GM12872 (cell line): ENCODE results near the gene MAGEA4.

ENCODE experiments used
- TF ChIP-seq, protein P1 (sequence below): IDR thresholded peaks from 3 replicates; pipeline ENCODE4 v1.5.1; 2011; ENCODE audit warnings: low read depth, mild to moderate bottlenecking, low read length, moderate library complexity; ENCODE audit not compliant: insufficient read depth

Gene MAGEA4, protein sequence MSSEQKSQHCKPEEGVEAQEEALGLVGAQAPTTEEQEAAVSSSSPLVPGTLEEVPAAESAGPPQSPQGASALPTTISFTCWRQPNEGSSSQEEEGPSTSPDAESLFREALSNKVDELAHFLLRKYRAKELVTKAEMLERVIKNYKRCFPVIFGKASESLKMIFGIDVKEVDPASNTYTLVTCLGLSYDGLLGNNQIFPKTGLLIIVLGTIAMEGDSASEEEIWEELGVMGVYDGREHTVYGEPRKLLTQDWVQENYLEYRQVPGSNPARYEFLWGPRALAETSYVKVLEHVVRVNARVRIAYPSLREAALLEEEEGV

DNA sequence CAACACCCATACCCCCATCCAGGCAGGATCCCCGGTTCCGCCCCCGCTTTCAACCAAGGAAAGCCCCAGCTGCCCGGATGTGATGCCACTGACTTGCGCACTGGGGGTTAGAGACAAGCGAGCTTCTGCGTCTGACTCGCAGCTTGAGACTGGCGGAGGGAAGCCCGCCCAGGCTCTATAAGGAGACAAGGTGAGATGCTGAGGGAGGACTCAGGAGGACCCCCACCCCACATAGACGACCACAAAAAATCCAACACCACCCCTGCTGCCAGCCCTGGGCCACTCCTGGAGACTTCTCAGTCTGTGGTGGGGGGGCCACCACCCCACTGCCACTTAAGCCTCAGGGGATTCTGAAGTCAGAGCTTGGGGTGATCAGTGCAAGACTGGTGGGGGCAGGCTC lies at the start of gene MAGEA4:
Gene MAGEA4, plus strand, starts transcription at position 110 of the 400 bp plus-strand sequence. CDS start 10,776 bp downstream, outside the sequence.
- TF ChIP-seq, protein P1, sequence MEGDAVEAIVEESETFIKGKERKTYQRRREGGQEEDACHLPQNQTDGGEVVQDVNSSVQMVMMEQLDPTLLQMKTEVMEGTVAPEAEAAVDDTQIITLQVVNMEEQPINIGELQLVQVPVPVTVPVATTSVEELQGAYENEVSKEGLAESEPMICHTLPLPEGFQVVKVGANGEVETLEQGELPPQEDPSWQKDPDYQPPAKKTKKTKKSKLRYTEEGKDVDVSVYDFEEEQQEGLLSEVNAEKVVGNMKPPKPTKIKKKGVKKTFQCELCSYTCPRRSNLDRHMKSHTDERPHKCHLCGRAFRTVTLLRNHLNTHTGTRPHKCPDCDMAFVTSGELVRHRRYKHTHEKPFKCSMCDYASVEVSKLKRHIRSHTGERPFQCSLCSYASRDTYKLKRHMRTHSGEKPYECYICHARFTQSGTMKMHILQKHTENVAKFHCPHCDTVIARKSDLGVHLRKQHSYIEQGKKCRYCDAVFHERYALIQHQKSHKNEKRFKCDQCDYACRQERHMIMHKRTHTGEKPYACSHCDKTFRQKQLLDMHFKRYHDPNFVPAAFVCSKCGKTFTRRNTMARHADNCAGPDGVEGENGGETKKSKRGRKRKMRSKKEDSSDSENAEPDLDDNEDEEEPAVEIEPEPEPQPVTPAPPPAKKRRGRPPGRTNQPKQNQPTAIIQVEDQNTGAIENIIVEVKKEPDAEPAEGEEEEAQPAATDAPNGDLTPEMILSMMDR = no peak

DNA sequence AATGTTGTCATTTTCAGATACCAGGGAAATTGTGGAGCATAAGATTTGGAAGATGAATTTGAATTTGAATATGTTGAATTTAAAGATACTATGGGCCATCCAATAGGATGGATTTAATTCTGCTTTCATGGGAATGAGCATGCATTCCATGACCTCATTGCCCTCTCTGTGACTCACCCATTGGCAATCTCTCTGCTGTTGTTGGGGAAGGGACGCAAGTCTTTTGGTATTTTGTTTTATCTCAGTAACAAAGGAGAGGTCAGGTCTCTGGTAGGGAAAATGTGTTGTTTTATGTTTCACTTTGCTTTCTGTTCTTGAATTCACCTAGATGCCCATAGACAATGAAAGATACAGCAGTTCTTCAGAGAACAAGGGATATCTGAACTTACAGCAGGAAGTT lies 42.1 kb upstream of the MAGEA4 start:
- TF ChIP-seq, protein P1 = no peak

DNA sequence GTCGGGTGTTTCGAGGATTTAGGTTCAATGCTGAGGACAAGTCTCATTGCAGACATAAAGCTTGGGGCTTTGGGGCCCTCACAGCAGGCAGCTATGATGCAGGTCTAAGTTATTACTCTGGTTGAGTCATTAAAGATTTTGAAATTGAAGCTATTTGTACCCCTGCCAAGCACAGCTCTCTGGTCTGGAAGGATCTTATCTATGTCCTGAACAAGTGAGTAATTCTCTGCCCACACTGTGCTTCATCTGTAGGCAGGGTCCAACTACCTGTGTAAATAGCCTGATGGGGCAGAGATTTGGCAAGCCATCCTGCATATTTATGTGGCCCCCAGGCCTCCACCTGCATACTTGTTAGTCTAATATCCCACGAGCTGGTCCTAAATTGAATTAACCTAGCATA lies 41.4 kb upstream of the MAGEA4 start:
- TF ChIP-seq, protein P1 = no peak

DNA sequence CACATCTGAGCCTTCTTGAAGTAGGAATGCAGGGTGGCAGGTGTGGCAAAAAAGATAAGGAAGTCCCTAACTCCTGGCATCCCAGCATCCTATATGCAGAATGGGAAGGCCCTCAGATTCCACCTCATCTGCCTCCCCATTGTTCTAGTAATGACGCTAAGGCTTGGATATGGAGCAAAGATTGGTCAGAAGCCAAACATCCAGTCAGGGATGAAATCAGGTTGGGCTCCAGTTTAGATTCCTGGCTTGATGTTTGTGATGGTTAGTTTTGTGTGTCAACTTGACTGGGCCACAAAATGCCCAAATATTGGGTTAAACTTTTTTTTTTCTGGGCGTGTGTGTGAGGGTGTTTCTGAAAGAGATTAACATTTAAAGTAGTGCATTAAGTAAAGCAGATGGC lies 39.6 kb upstream of the MAGEA4 start:
- TF ChIP-seq, protein P1 = no peak

DNA sequence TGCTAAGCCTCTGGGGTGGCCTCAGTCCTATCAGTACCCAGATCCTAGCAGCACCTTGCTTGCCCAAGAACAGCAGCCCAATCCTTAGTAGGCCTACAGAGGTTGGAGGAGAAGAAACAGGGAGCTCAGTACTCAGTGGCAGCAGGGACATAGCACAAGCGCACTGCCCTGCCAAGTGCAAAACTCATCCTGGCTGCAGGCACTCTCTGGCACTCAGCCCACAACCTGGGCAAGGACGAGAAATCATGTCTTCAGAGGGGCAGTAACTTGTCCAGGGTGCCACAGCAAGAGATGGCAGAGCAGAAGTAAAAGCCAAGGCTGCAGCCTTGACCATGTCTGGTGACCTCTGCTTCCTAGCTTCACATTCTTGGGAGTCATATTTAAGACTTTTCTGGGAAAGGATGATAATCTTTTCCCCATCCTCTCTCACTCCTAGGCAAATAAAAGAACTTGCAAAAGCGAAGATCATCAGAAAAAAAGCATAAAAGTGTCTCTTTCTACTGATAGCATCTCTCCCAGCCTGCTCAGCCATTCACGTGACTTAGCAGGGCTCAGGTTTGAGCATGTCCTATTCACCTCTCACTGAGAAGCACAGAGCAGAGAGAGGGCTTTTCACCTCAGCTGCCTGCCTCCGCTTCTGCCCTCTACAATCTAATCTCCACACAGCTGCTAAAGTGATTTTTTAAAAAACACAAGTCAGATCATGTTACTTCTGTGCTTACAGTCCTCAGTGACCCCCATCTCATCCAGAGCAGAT lies 37.2 kb upstream of the MAGEA4 start:
- TF ChIP-seq, protein P1 = no peak

DNA sequence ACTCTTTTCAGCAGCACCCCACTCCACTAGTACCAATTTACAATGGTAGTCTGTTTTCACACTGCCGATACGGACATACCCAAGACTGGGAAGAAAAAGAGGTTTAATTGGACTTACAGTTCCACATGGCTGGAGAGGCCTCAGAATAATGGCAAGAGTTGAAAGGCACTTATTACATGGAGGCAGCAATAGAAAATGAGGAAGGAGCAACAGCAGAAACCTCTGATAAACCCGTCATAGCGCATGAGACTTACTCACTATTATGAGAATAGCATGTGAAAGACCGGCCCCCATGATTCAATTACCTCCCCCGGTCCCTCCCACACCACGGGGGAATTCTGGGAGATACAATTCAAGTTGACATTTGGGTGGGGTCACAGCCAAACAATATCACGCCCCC lies 34.1 kb upstream of the MAGEA4 start:
- TF ChIP-seq, protein P1 = no peak

DNA sequence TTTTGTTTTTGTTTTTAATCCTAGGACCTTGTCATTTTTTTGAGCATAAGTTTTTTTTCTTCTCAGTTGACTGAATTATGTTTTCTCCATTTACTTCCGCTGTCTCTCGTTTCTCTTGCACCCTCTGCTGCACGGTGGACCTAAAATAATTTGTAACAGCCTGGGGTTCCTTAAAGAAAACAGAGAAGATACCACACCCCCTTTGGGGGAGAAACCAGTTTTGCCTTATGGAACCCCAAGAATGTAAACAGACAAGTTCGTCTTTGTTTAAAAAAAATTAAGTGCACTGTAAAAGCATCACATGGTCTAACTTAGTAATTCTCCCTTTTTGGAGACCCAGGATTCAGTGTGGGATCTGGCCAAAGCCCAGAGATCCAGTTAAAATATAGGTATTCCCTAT lies 32.8 kb upstream of the MAGEA4 start:
- TF ChIP-seq, protein P1 = no peak
